ENCODE measurements around the gene IQCF2.
"Not testable (repeated sequence)": the region's sequence is repeated elsewhere in the genome, so short reads cannot be mapped to it uniquely, and the experiment has no call there.

Gene IQCF2

DNA sequence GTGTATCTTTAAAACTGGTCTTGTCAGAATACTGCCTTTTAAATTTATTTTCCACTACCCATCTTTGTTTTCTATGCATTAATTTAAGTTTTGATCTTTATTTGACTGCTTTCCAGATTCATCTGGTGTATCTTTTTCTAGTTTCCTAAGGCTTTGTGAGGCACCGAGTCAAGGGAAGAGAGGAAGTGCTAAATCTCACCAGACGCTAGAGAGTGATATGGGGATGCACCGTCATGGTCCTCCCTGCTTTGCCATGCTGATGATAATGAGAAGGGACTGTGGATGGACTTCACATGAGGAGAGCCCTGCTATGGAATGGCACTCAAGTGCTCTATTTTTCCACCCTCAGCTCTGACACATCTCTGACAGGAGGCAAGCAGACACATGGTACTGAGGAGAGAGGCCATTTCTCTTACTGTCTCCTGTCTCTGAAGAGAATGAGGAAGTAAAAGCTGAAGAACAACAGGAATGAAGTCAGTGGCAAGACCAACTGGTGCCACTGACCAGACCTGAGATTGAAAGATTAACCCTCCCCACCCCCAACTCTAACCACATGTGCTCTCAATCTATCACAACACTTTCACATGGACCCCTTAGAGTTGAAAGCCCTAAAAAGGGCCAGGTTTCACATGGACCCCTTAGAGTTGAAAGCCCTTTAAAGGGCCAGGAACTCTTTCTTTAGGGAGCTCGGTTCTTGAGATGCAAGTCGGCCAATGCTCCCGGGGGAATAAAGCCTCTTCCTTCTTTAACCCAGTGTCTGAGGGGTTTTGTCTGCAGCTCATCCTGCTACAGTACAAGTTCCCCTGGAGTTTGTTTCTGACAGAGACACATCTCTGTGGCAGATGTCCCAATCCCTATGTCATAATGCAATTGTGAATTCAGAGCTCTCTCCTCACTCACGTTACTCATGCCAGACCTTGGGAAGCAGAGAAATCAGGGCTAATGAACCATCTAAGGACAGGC is at the start of gene IQCF2:
TSS of gene IQCF2 (plus strand) at position 913 of the 963 bp plus-strand sequence. CDS start 52 bp downstream, outside the sequence.
- no peak for FAIRE-seq

GRCh38 chr3:51813539-51813938 is 47.9 kb upstream of the IQCF2 start:
- FAIRE-seq: no peak

- FAIRE-seq: no peak
Observed at GRCh38 chr3:51814034-51814433, 47.4 kb upstream of the IQCF2 start.

GRCh38 chr3:51815614-51816013 is 45.8 kb upstream of the IQCF2 start:
- FAIRE-seq: no peak

DNA sequence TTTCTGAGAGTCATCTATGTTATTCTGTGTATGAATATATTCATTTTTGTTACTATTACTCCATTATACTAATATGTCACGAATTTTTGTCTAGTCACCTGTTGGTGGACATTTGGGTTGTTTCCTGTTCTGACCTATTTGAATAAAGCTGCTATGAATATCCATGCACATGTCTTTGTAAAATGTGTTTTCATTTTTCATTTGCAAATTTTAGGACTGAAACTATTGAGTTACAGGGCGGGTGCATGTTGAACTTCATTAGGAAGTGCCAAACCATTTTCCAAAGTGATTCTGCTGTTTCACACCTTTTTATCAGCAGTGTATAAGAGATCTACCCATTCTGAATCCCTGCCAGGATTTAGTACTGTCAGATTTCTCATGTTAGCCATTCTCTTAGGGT is 44.7 kb upstream of the IQCF2 start:
- no peak for FAIRE-seq

DNA sequence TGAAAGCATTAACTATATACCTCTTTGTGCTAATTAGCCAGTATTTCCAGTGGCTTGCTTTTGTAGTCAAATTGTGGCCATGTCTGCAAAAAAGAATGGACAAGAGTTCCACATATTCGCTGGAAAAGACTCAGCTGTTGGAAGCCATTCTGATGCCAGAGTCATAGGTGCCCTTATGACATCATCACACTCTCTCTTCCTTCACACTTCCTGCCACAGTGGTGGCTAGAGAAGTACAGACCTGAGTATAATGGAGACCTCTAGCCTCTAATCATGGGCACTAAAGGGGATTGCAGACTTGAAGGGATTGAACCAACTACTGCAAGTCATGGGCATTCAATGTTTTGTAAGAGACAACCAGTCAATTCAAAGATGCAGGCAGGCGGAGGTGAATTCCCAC is 44.0 kb upstream of the IQCF2 start:
- FAIRE-seq: no peak

DNA sequence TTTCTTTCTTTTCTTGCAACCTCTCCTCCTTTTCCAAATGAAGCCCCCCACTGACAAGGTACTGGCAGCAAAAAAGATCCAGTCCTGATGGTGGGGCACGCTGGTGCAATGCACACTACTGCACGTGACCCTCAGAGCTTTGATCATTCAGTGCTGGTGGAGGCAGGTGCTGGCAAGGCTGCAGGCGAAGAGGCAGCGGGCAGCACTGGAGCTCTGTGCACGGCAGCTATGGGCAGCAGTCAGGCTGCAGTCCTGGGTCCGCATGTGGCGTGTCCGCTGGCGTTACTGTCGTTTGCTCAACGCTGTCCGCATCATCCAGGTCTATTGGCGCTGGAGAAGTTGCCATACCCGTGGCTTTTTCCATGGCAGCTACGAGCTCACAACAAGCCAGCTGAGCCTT is 42.3 kb upstream of the IQCF2 start:
- FAIRE-seq: no peak

GRCh38 chr3:51819709-51820406 is 41.6 kb upstream of the IQCF2 start:
- no peak for FAIRE-seq

DNA sequence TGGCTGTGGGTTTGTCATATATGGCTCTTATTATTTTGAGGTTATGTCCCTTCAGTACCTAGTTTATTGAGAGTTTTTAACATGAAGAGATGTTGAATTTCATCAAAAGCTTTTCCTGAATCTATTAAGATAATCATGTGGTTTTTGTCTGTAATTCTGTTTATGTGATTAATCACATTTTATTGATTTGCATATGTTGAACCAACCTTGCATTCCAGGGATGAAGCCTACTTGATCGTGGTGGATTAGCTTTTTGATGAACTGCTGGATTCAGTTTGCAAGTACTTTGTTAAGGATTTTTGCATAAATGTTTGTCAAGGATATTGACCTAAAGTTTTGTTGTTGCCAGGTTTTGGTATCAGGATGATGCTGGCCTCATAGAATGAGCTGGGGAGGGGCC is 33.1 kb upstream of the IQCF2 start:
- no peak for FAIRE-seq

GRCh38 chr3:51830345-51830744 is 31.1 kb upstream of the IQCF2 start:
- FAIRE-seq: no peak

DNA sequence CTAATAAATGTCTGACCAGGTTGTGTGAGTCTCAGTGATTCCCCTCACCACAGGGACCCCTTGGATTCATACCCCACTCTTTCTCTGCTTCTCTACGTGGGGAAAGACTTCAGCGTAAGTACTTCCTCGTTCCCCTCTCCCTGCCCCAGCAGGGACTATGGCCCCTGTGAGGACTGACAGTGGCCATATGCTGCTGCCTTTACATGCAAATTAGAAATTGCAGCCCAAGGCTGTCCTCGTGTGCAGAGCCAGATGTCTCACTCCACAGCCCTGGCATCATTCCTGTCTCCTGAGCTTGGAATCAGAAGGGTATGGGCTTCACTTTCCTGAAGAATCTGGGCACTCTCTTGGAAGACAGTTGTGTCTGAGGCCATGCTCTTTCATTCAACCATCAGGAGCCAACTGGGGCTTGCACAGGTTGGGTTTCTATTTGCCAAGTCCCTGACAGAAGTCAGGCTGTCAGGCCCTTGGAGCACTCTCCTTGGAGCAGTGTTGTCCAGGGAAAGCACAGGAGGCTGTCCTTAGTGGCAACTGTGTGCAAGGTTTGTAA is 30.5 kb upstream of the IQCF2 start:
- no peak for FAIRE-seq

DNA sequence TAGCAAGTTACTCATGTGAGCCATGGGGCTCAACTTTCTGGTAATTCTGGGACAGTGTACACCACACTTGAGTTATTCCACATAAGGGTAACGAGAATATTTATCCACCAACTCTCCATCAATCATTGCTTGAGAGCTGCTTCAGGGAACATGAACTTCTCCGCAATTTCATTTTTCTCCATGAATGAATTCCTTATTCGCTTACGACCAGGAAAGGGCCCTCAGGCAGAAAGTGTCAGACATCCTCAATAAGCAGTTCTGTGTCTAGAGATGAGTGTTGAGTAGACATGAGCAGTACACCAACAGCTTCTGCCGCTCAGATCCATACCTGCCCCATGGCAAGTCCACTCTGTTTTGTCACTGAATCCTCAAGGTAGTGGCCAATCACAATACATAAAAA is 24.8 kb upstream of the IQCF2 start:
- FAIRE-seq: no peak

DNA sequence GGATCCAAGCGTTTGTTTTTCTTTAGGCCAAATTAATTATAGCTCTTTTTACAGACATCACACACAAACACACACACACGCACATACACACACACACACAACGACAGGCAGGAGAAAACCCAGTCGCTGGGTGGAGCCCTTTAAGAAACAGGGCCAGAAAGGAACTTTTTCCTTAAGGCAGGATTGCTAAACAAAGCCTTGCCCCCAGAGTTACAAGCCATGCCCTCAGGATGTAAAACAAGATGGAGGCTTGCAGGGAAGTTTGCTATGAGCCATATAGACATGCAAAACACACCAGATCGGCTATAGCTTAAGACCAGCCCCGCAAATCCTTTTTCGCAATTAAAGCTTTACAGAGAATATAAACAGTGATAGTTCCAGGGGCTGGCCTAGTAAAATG is 16.3 kb upstream of the IQCF2 start:
- no peak for FAIRE-seq

DNA sequence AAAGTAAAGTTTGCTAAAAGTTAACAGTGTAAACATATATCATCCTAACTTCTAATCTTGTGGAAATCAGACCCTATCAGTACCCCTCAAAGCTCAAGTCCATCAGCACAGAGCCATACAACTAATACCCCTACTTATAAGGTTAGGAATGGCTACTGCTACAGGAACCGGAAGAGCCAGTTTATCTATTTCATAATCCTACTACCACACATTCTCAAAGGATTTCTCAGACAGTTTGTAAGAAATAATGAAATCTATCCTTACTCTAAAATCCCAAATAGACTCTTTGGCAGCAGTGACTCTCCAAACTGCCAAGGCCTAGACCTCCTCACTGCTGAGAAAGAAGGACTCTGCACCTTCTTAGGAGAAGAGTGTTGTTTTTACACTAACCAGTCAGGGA is 6.0 kb upstream of the IQCF2 start:
- FAIRE-seq: not testable (repeated sequence)

GRCh38 chr3:51862886-51863285 is 1.5 kb downstream of the IQCF2 start:
- no peak for FAIRE-seq

DNA sequence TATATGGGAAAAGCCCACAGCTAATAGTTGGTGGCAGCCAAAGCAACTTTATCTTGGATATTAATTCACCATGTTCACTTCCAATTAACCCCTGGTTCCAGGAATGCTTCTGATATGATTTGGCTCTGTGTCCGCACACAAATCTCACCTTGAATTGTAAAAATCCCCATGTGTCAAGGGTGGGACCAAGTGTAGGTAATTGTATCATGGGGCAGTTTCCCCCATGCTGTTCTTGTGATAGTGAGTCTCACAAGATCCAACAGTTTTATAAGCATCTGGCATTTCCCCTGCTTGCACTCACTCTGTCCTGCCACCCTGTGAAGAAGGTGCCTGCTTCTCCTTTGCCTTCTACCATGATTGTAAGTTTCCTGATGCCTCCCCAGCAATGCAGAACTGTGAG is 7.5 kb downstream of the IQCF2 start:
- FAIRE-seq: not testable (repeated sequence)

DNA sequence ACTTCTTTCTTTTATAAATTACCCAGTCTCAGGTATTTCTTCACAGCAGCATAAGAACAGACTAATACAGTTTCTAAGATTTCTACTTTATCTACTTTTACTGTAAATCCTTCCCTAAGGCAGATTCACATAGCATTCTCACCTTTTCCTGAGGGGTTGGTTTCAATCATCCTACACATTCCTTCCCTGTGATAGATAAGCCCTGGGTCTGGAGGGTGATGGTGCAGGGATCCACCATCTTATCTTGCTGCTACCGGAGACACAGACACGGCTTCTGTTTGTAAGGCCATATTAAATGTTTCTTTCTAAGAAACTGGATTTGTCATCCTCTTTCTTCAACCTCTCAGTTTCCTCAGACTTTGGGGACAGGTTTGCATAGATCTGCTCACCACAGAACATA is 7.9 kb downstream of the IQCF2 start:
- FAIRE-seq: no peak

DNA sequence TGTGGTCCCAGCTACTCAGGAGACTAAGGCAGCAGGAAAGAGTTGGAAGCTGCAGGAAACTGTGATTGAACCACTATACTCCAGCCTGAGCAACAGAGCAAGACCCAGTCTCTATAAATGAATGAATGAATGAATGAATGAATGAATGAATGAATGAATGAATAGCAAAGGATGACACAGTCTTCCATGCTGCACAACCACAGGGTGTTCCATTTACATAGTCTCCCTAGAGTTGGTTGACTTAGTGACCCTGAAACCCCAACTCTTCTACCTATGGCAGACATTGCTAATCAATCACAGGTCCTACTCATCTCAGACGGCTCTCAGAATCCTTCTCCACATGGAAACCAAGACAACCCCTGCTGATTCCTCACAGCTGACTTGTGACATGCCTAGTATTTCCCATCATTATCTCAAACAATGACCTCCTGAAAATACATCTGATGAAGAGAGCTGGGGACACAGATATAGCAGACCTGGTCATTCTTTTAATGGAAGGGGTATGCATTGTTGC is 11.9 kb downstream of the IQCF2 start:
- FAIRE-seq: no peak

GRCh38 chr3:51873876-51874275 is 12.5 kb downstream of the IQCF2 start:
- no peak for FAIRE-seq

GRCh38 chr3:51874411-51874810 is 13.0 kb downstream of the IQCF2 start:
- FAIRE-seq: no peak

DNA sequence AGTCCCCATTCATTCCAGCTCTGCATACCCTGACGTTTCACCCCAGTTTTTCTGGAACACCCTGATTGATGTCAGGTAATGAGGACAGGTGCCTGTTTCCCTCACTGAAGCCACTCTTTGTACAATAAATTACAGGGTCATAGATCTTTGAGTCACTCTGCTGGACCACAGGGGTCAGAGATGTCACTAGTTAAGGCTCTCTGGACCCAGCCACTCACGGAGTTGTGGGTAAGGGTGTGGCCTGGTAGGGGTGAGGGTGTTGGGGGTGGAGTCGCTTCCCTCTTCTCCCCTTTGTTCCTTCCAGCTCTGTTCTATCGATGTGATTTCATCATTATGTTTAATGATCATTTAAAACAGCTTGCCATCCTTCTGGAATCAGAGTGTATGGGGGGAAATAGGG is 13.5 kb downstream of the IQCF2 start:
- no peak for FAIRE-seq

DNA sequence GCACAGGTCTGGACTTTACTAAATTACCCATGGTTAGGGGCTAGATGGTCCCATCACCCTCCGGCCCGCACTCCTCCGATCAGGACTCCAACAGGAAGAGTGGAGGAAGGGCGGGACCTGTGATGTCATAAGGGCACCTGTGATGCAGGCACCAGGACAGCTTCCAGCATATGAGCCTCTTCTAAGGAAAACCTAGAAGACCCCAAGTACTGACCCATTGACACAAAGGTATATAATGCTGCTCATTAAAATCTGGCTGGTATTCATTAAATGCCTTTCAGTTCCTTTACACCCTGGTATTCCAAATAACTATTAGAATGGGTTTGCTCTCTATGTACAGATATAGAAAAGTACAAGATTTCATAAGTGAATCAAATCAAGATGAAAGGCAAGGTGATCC is 14.1 kb downstream of the IQCF2 start, which contains the start of gene IQCF5:
TSS of gene IQCF5 (minus strand) at position 101 of the 400 bp plus-strand sequence. CDS start at position 31, 70 bp downstream.
- no peak for FAIRE-seq

- FAIRE-seq: no peak
Observed at GRCh38 chr3:51876186-51876585, 14.8 kb downstream of the IQCF2 start.

Measured in colon (tissue), 2 donors.